Mesothelial cell of epicardium (in vitro differentiated cells): Measurements from ENCODE around the gene STMN3. TPM values are rescaled to one million over a fixed set of nuclear protein-coding genes. Genes with fewer than 3 reads are reported as not detected.

Experiments used
- DNase-seq, 2 experiments: peaks; one replicate each; pipeline ENCODE4 v3.0.0; 2021; ENCODE audit warnings: low spot score in 2 of 2; ENCODE audit not compliant: unreplicated experiment in 2 of 2
- H3K27ac Mint-ChIP-seq: 2 replicates; pipeline ENCODE4 v1.8.0; 2021; ENCODE audit warnings: mixed read lengths
- H3K27me3 Mint-ChIP-seq: 2 replicates; pipeline ENCODE4 v1.8.0; 2021; ENCODE audit warnings: low read depth, mixed read lengths
- H3K36me3 Mint-ChIP-seq: 2 replicates; pipeline ENCODE4 v1.8.0; 2021; ENCODE audit warnings: mixed read lengths
- H3K4me1 Mint-ChIP-seq: 2 replicates; pipeline ENCODE4 v1.8.0; 2021; ENCODE audit warnings: mixed read lengths
- H3K4me3 Mint-ChIP-seq: 2 replicates; pipeline ENCODE4 v1.8.0; 2021; ENCODE audit warnings: mild to moderate bottlenecking, moderate library complexity, mixed read lengths
- H3K9me3 Mint-ChIP-seq: 2 replicates; pipeline ENCODE4 v1.8.0; 2021; ENCODE audit warnings: mixed read lengths
- total RNA-seq: library from RNA; stranded (reverse); gene quantifications from 3 replicates; pipeline ENCODE4 v1.2.1, GENCODE V29; 2021
- TF ChIP-seq, protein P1 (sequence below): fragments of 200-600 bp; sonication (generic); IDR thresholded peaks from one replicate; pipeline ENCODE4 v1.5.0; 2021; ENCODE audit warnings: antibody characterized with exemption; ENCODE audit not compliant: unreplicated experiment

Gene STMN3
- total RNA-seq, 1 donor from 2014 or later = 34.1 TPM

DNA sequence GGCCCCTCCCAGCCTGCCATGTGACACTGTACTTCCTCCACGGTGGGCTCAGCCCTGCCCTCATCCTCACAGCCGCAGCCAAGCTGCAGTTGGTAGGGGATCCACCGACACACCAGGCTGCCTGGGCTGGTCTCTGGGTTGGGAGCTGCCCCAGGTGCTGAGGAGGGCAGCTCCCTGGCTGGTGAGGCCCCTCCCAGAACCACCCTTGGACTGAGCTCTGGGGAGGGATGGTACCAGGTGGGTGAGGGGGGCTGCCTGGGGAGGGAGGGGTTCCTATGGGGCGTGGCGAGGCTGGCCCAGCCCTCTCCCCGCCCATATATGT lies 43.0 kb upstream of the STMN3 start:
- H3K27me3 Mint-ChIP-seq = no peaks in the 10 kb centered on the region
- TF ChIP-seq, protein P1, sequence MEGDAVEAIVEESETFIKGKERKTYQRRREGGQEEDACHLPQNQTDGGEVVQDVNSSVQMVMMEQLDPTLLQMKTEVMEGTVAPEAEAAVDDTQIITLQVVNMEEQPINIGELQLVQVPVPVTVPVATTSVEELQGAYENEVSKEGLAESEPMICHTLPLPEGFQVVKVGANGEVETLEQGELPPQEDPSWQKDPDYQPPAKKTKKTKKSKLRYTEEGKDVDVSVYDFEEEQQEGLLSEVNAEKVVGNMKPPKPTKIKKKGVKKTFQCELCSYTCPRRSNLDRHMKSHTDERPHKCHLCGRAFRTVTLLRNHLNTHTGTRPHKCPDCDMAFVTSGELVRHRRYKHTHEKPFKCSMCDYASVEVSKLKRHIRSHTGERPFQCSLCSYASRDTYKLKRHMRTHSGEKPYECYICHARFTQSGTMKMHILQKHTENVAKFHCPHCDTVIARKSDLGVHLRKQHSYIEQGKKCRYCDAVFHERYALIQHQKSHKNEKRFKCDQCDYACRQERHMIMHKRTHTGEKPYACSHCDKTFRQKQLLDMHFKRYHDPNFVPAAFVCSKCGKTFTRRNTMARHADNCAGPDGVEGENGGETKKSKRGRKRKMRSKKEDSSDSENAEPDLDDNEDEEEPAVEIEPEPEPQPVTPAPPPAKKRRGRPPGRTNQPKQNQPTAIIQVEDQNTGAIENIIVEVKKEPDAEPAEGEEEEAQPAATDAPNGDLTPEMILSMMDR = no peak
- no peaks in the 10 kb centered on the region for H3K9me3 Mint-ChIP-seq
- H3K36me3 Mint-ChIP-seq = peaks cover 7% of the 10 kb centered on the region
- H3K27ac Mint-ChIP-seq = no peak overlapping the region
- H3K4me1 Mint-ChIP-seq = no peaks in the 10 kb centered on the region
- peak overlapping the region; percentile 37 for H3K4me3 Mint-ChIP-seq
- DNase-seq = no peak

DNA sequence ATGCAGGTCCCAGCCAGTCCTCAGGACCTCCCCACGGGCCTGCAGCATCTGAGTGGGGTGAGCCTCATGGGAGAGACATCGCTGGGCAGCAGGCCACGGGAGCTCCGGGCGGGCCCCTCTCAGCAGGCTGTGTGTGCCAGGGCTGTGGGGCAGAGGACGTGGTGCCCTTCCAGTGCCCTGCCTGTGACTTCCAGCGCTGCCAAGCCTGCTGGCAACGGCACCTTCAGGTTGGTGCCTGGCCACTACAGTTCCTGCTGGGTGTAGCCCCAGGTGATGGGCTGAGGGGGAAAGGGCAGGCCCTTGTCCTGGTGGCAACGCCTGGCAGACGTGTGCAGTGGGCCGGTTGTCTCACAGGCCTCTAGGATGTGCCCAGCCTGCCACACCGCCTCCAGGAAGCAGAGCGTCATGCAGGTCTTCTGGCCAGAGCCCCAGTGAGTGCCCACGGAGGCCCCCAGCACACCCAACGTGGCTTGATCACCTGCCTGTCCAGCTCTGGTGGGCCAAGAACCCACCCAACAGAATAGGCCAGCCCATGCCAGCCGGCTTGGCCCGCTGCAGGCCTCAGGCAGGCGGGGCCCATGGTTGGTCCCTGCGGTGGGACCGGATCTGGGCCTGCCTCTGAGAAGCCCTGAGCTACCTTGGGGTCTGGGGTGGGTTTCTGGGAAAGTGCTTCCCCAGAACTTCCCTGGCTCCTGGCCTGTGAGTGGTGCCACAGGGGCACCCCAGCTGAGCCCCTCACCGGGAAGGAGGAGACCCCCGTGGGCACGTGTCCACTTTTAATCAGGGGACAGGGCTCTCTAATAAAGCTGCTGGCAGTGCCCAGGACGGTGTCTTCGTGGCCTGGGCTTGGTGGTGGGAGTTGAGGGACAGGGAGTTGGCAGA lies 42.4 kb upstream of the STMN3 start:
- Mint-ChIP-seq H3K4me3 (no peak overlapping the region), H3K36me3 (peaks cover 7% of the 10 kb centered on the region), H3K9me3 (no peaks in the 10 kb centered on the region), H3K27ac (no peak overlapping the region), H3K4me1 (no peaks in the 10 kb centered on the region), H3K27me3 (no peaks in the 10 kb centered on the region)
- TF ChIP-seq, protein P1 = no peak
- DNase-seq = no peak

DNA sequence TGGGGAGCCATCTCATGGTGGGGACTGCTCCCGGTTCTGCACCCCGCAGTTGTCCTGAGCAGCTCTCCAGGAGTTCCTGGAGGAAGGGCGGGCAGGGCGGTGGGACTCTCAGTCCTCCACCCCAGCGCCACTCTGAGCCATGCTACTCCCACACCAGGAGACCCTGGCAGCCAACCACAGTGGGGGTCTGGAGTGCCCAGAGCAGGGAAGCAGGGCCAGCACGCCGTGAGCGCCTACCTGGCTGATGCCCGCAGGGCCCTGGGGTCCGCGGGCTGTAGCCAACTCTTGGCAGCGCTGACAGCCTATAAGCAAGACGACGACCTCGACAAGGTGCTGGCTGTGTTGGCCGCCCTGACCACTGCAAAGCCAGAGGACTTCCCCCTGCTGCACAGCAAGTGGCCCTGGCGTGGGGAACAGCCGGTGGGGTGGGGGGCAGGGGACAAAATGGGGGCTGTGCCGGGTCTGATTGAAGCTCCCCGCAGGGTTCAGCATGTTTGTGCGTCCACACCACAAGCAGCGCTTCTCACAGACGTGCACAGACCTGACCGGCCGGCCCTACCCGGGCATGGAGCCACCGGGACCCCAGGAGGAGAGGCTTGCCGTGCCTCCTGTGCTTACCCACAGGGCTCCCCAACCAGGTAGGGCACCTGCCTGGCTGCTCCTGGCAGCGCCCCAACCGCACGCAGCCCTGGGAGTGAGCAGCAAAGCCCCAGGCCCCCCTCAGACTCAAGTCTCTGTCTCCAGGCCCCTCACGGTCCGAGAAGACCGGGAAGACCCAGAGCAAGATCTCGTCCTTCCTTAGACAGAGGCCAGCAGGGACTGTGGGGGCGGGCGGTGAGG lies 41.6 kb upstream of the STMN3 start:
- H3K36me3 Mint-ChIP-seq = peaks cover 7% of the 10 kb centered on the region
- H3K4me1 Mint-ChIP-seq = no peaks in the 10 kb centered on the region
- H3K27ac Mint-ChIP-seq = no peak overlapping the region
- TF ChIP-seq, protein P1 = no peak
- no peaks in the 10 kb centered on the region for H3K9me3 Mint-ChIP-seq
- no peak overlapping the region for H3K4me3 Mint-ChIP-seq
- no peaks in the 10 kb centered on the region for H3K27me3 Mint-ChIP-seq
- no peak for DNase-seq

DNA sequence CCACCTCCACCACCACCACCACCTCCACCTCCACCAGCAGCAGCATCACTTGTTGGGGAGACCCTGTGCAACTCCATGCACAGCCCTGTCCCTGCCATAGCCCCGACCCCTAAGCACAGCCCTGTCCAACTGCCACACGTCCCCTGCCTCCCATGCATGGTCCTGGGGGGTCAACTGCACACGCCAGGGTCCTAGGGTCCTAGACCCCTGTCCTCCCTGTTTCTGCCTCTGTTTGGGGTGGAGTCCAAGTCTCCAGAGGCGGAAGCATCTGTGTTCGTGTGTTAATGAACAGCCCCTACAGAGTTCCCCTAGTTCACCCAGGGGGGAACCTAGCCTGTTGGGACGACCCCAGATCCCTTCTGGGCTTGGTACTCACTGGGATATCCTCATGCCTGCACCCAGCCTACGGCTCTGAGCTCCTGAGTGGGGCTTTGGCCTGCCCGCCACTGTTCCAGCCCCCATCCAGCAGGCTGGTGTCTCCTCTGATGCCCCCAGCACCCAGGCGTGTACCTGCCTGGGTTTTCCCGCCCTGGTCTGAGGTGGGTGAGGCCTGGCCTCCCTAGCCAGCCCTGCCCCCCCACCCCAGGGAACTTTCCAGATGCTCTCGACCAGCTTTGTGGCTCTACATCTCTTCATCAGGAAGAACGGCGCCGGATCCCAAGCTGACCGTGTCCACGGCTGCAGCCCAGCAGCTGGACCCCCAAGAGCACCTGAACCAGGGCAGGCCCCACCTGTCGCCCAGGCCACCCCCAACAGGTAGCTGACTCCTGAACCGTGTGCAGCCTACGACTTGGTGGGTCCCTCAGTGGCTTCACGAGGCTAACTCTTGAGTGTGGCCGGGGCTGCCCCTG lies 40.7 kb upstream of the STMN3 start:
- Mint-ChIP-seq H3K27ac (peak overlapping the region; percentile 16), H3K27me3 (no peaks in the 10 kb centered on the region), H3K4me3 (no peak overlapping the region), H3K4me1 (no peaks in the 10 kb centered on the region), H3K36me3 (peaks cover 7% of the 10 kb centered on the region), H3K9me3 (no peaks in the 10 kb centered on the region)
- TF ChIP-seq, protein P1 = no peak
- no peak for DNase-seq

DNA sequence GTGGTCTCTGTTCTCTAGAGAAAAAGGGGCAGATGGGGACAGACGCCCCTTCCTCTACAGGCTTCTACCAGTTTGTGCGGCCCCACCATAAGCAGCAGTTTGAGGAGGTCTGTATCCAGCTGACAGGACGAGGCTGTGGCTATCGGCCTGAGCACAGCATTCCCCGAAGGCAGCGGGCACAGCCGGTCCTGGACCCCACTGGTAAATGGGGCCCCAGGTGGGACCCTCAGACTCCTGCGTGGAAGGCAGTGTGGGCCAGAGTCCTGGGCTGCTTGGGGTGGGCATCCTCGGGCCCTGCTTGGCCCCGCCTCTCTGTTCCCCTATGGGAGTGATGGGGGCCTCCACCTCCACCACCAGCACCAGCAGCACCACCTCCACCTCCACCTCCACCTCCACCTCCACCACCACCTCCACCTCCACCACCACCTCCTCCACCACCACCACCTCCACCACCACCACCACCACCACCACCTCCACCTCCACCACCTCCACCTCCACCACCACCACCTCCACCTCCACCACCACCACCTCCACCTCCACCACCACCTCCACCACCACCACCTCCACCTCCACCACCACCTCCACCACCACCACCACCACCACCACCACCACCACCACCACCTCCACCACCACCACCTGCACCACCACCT lies 40.0 kb upstream of the STMN3 start:
- no peaks in the 10 kb centered on the region for H3K9me3 Mint-ChIP-seq
- TF ChIP-seq, protein P1 = no peak
- H3K36me3 Mint-ChIP-seq = peaks cover 7% of the 10 kb centered on the region
- H3K27ac Mint-ChIP-seq = no peak overlapping the region
- DNase-seq = no peak
- H3K4me3 Mint-ChIP-seq = no peak overlapping the region
- no peaks in the 10 kb centered on the region for H3K4me1 Mint-ChIP-seq
- no peaks in the 10 kb centered on the region for H3K27me3 Mint-ChIP-seq
